ENCODE measurements around the gene EHBP1.
"Not testable (repeated sequence)": the region's sequence is repeated elsewhere in the genome, so short reads cannot be mapped to it uniquely, and the experiment has no call there.

Gene EHBP1

GRCh38 chr2:62736899-62737559, 31.5 kb downstream of the EHBP1 start:
- DNase-seq (ENCODE audit: low read depth), result no peak

GRCh38 chr2:62738981-62739936, 33.7 kb downstream of the EHBP1 start:
- no peak for DNase-seq (ENCODE audit: low read depth)

- no peak for DNase-seq (ENCODE audit: low read depth)
These were observed 34.7 kb downstream of the EHBP1 start for GRCh38 chr2:62740221-62740620.

GRCh38 chr2:62741127-62741526, 35.6 kb downstream of the EHBP1 start:
- no peak for DNase-seq (ENCODE audit: low read depth)

- DNase-seq (ENCODE audit: low read depth), result no peak
These were observed 36.6 kb downstream of the EHBP1 start for GRCh38 chr2:62741954-62742722.

GRCh38 chr2:62743506-62743905, 38.0 kb downstream of the EHBP1 start:
- DNase-seq (ENCODE audit: low read depth), result no peak

GRCh38 chr2:62744603-62745002, 39.1 kb downstream of the EHBP1 start:
- DNase-seq (ENCODE audit: low read depth), result no peak

- DNase-seq (ENCODE audit: low read depth), result no peak
These were observed 40.5 kb downstream of the EHBP1 start for GRCh38 chr2:62745891-62746481.

- DNase-seq (ENCODE audit: low read depth), result no peak
These were observed 41.7 kb downstream of the EHBP1 start for GRCh38 chr2:62747169-62747568.

GRCh38 chr2:62747876-62748275, 42.4 kb downstream of the EHBP1 start:
- DNase-seq (ENCODE audit: low read depth), result no peak

- not testable (repeated sequence) for DNase-seq (ENCODE audit: low read depth)
These were observed 43.6 kb downstream of the EHBP1 start for GRCh38 chr2:62749111-62749510.

- no peak for DNase-seq (ENCODE audit: low read depth)
These were observed 51.5 kb downstream of the EHBP1 start for GRCh38 chr2:62757029-62757428.

- no peak for DNase-seq (ENCODE audit: low read depth)
These were observed 54.5 kb downstream of the EHBP1 start for GRCh38 chr2:62760026-62760425.

- no peak for DNase-seq (ENCODE audit: low read depth)
These were observed 55.0 kb downstream of the EHBP1 start for GRCh38 chr2:62760555-62760954.

GRCh38 chr2:62765619-62766376, 60.3 kb downstream of the EHBP1 start:
- no peak for DNase-seq (ENCODE audit: low read depth)

- DNase-seq (ENCODE audit: low read depth), result no peak
These were observed 63.1 kb downstream of the EHBP1 start for GRCh38 chr2:62768615-62769014.

GRCh38 chr2:62770629-62771028, 65.1 kb downstream of the EHBP1 start:
- DNase-seq (ENCODE audit: low read depth), result no peak

- DNase-seq (ENCODE audit: low read depth), result no peak
These were observed 69.2 kb downstream of the EHBP1 start for GRCh38 chr2:62774555-62775366.

GRCh38 chr2:62775367-62775668, 69.8 kb downstream of the EHBP1 start:
- no peak for DNase-seq (ENCODE audit: low read depth)

GRCh38 chr2:62783679-62784078, 78.2 kb downstream of the EHBP1 start:
- DNase-seq (ENCODE audit: low read depth), result no peak

- no peak for DNase-seq (ENCODE audit: low read depth)
These were observed 78.8 kb downstream of the EHBP1 start for GRCh38 chr2:62784341-62784740.

Measured in CMK (cell line).